HPDE6-E6E7 (cell line): ENCODE measurements around the gene PTBP1.

Source experiments
- DNase-seq: peaks from one replicate; pipeline ENCODE4 v3.0.0; 2011; ENCODE audit warnings: missing footprints; ENCODE audit errors: extremely low spot score

Gene PTBP1

DNA sequence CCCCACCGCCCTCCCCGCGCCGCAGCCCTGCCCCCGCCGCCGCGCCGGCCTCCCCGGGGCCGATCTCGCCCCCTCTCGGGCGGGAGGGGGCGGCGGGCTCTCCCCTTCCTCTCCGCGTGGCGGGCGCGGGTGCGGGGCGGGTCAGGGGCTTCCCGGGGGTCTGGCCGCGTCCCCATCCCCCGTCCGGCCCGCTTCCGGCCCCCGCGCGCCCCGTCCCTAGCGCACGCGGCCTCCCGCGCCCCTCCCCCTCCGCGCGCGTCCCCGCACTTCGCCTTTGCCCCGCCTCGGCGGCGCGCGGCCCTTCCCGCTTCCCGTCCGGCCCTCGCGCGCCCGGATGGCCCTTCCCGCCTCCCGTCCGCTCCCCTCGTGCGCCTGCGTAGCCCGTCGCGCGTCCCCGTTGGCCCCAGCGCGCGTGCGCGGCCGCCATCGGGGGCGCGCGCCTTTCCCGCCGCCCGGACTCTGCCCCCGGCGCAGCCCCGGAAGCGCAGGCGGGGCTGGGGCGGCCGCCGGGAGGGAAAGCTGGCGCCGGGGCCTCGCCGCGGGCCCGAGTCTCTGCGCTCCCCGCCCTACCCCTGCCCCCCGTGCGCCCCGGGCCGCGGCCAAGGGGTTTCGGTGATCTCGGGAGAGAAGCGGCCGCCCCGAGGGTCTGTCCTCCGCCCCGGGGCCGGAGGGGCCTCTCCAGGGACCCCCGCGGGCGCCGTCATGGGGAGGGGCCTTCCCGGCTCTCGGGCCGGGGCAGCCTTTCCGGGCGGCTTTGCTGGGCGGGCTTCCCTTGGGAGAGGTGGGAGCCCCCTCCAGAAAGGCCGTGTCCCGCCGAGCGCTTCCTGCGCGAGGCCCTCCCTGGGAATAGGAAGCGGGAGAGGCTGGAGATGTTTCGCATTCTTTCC lies 519 bp downstream of the PTBP1 start:
- DNase-seq, result peak; percentile 87

DNA sequence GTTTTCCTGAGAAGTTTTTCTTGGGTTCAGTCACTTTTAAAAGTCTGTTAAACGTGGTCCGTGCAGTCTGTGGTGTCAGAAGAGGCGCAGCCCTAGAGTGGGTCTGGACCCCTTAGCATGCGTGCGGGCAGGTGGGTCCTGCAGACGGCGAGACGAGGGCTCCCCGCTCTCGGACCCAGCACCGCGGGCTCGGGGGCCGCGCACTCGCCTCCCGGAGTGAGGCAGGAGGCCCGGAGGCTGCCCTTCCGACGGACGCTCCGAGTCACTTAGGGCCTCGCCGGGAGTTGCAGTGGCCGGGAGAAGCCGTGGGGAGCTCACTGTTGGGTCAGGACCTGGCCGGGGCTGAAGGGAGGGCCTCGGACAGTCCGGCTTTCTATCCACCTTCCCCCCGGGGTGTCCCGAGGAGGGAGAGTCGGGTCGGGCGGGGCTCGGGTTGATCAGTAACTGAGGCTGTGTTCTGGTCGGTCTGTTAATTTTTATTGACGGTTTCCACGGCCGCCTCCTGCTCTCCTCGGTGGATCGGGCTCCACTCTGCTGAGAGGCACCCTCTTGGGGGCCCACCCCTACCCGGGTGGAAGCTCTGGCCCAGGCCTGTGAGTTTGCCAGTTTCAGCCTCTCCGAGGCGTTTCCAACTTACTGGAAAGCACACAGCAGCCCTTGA lies 1.3 kb downstream of the PTBP1 start:
- DNase-seq, result no peak

DNA sequence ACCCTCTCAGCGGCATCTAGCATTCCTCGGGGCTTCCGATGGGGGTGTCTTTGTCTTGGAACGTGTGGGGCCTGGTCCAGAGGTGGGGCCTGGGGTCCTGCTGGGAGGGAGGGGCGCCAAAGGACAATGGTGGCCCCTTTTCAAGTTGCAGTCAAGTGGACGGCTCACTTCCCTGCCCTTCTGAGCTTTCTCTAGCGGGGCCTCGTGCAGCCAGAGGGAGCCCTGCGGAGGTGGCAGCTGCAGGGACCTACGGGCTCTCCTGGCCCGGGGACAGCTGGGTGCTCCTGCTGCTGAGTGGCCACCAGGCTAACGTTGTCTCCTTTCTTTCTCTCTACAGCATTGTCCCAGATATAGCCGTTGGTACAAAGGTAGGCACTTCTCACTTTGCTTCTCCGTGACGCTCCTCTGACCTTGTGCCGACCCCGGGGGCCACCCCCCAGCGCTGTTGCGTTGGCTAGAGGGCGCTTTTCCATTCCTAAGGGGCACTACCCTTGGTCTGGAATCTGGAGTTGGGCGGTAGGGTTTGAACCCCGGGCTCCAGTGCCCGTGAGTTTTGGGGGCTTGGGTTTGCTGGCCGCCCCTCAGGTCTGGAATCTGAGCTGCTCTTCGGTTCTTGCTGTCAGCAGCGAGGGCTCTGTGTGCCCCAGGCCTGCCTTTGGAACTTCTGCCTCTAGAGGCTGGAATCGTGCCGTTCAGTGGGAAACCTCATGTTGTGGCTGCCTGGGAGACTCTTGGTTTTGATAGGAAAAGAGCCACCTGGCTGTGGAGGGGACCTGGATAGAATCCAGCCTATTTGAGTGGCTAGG lies 2.0 kb downstream of the PTBP1 start:
- DNase-seq, result no peak

DNA sequence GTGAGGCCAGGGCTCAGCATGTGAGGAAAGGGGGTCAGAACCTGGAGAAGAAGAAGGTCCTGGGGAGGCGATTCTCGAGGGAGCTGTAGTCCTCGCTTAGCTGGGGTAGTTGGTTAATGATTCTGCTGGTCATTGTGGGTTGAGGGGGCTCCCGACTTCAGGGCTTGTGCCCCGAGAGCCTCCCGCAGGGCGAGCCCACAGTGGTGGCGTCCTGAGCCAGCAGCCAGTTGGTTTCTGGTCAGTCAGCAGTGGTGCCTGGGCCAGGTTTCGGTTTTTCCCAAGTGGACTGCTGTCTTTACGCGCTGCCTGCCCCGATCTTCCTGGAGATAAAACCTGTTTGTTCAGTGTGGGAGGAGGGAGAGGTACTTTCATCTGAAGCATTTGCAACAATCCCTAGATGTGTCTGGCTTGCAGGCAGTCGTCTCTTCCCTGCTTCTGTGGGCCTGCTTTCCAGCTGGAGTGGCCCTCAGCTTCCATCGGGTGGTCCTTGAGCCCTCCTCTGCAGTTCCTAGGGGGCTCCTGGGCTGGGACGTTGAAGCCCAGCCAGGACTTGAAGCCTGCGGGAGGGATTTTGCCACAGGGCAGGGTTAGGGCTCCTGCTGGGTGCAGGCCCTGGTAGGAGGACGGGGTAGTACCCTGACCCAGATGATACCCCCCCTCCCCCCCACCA lies 3.2 kb downstream of the PTBP1 start:
- no peak for DNase-seq

DNA sequence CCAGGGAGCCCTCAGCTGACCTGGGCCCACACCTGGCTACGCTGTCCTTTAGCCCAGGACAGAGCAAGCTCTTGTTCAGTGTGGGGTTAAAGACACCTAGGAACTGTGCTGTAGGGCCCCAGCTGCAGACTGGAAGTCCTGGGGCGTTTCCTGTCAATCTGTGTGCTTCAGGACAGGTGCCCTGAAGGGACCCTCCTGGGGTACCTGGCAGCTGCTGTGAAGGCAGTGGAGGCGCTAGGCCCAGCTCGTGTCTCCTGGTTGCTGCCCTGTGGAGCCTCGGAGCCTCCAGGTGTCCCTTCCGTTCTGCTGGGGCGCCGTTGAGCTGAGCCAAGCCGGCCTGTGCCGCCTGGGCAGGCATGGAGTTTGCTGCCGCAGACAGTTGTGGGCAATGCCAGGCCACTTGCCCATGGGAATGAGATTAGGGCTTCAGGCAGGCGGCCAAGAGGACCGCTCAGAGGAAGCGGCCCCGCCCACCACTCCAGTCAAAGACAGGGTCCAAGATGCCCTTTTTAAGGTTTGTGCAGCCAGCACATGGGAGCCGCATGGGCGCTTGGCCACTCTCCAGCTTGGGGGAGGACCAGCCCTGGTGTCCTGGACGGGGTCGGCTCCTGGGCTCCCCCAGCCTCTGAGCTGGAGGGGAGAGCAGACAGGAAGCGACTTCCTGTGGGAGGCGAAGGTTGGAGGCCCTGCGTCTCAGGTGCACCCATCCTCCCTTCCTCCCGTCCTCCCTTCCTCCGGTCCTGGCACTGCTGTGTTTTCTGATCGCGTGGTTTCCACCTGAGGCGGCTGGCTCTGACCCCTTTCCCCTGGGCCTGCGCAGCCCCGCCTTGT lies 4.0 kb downstream of the PTBP1 start:
- DNase-seq, result no peak

DNA sequence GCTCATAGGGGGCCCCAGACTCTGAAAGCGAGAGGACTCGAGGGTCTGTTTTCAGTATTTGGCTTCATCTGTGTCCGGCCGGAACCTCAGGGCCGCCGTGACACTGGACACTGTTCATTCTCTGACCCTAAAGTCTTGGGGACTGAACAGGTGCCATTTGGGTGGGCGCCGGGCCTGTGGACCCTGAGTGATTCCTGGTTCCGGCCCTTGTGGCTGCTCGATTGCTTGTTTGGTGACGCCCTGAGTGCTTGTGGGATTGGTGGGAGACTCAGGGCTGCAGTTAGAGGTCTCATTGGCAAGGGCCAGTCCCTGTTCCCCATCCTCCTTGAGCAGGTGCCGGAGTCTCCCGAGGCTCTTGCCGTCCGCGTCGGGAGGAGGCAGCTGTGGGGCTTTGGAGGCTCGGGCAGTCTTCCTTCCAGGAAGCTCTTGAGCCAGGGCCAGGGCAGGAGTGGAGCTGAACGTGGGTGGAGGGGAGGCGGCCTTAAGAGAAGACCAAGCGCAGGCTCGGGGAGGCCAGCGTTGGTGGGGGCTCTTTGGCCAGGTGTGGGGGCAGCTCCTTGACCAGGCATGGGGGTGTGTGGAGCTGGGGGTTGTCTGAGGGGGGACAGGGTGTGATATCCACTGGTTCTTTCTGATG lies 4.7 kb downstream of the PTBP1 start:
- DNase-seq, result no peak

DNA sequence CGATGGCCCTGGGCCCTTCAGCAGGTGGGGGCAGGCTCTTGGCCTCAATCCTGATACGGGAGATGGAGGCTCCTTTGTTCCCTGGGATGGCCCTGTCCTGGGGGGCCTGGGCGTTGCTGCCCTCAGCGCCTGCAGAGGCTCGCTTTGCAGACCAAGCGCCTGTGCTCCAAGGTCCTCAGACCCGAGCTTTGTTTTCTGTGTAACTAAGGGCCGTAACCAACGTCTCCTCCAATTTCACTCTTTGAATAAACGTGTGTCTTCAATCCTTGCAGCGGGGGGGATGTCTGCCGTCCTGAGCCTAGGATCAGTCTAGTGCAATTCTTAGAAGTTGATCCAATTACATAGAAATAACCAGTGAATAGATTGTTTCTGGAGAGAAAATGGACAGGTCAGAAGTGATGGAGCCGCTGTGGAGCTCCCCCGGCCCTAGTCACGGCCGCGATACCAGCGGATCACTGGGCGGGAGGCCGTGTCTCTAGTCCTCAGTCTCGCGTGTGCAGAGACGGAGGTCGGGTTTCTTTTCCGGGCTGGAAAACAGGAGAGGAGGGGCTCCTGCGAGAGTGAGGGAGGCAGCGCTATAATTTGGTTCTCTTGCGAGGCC lies 5.3 kb downstream of the PTBP1 start:
- no peak for DNase-seq

DNA sequence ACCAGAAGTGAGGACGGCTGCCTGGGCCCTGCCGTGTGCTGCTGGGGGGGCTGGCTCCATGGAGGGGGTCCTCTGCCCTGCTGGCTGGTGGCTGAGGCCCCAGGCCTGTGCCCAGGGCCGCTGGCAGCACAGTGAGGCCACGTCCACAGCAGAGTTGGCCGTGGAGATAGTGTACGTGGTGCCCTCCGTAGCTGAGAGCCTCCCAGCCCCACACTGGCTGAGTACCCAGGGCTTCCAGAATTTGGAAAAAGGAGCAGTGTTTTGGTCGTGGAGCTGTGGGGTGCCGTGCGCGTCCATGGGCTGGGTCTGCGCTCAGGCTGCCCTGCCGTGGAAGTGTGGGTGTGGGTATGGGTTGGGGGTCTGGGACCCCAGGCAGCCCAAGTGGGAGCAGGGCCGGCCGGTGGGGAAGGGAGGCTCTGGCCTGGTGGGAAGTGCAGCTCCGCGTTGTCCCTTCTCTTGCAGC lies 5.9 kb downstream of the PTBP1 start:
- DNase-seq, result no peak

DNA sequence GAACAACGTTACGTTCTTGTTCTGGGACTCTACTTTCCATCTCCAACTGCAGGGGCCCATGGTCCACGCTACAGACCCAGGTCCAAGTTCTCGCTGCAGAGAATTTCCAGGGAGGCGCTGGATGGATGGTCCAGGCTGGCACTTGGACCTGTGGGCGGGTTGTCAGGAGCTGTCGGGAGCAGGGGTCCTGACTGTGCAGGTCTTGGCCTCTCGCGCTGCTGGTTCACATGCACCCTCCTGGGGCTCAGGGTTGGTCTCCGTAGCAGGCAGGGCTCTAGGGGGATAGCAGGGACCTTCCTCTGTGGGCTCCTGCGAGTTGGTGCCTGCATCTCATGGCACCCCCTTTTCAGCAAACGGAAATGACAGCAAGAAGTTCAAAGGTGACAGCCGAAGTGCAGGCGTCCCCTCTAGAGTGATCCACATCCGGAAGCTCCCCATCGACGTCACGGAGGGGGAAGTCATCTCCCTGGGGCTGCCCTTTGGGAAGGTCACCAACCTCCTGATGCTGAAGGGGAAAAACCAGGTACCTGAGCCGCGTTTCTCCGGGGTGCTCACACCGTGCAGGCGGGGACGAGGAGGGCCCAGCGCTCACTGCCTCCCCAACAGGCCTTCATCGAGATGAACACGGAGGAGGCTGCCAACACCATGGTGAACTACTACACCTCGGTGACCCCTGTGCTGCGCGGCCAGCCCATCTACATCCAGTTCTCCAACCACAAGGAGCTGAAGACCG lies 6.6 kb downstream of the PTBP1 start:
- no peak for DNase-seq

DNA sequence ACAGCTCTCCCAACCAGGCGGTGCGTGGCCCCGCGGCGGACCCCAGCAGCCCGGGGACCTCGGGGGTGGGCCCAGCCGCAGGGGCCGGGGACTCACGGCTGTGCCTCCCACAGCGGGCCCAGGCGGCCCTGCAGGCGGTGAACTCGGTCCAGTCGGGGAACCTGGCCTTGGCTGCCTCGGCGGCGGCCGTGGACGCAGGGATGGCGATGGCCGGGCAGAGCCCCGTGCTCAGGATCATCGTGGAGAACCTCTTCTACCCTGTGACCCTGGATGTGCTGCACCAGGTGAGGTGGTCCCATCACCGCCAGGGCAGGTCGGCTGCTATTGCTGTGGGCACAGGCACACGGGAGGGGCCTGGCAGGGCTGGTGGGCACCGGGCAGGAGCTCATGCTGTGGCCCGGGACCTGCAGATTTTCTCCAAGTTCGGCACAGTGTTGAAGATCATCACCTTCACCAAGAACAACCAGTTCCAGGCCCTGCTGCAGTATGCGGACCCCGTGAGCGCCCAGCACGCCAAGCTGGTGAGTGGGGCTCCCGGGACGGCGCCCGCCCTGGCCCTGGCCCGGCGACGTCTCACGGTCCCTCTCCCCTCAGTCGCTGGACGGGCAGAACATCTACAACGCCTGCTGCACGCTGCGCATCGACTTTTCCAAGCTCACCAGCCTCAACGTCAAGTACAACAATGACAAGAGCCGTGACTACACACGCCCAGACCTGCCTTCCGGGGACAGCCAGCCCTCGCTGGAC lies 7.3 kb downstream of the PTBP1 start:
- DNase-seq, result no peak

DNA sequence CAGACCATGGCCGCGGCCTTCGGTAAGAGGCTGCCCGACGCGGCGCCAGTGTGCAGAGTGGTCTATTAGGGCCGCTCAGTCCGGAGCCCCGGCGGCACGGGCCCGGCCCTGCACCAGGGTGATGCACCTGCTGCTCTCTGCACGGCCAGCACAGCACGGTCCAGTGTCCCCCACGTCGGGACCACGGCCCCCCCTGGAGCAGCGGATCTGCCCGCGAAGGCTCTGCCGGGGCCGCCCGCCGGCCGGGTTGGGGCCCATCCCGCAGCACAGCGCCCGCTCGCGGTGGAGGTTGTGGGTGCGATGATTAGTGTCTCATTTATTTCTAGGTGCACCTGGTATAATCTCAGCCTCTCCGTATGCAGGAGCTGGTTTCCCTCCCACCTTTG lies 7.9 kb downstream of the PTBP1 start:
- DNase-seq, result no peak

DNA sequence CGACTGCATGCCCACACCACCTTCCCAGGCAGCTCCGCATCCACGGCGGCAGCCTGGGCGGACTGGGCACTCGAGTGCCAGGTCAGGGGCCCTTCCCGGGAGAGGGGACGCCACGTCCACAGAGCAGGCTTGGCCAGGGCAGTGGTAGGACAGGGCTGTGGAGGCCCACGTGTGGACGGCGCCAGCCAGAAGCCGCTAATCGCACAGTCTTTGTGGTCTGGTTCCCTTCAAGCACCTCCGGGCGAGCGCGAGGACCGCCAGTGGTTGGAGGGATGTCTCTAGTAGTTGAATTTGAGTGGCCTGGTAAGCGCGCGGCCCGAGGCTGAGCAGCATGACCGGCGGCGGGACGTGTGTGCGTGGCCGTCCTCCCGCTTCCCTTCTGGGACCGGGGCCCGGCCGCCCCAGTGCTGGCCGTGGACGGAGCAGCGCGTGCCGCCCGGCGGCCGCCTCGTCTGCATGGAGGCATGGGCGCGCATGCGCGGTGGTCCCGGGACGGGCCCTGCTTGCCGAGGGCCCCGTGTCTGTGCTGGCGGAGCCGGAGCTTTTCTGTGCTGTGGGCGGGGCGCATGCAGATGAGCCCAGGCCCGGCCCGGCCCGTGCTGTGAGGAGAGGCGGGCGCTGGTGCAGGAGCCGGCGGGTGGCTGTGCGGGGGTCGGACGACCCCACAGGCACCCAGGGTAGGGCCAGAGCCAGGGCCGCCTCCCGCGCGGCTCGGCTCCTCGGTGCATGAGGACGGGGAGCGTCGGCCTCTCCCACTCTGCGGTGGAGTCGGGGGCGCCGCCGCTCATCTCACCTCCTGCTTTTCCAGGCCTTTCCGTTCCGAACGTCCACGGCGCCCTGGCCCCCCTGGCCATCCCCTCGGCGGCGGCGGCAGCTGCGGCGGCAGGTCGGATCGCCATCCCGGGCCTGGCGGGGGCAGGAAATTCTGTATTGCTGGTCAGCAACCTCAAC lies 8.6 kb downstream of the PTBP1 start:
- DNase-seq, result no peak

DNA sequence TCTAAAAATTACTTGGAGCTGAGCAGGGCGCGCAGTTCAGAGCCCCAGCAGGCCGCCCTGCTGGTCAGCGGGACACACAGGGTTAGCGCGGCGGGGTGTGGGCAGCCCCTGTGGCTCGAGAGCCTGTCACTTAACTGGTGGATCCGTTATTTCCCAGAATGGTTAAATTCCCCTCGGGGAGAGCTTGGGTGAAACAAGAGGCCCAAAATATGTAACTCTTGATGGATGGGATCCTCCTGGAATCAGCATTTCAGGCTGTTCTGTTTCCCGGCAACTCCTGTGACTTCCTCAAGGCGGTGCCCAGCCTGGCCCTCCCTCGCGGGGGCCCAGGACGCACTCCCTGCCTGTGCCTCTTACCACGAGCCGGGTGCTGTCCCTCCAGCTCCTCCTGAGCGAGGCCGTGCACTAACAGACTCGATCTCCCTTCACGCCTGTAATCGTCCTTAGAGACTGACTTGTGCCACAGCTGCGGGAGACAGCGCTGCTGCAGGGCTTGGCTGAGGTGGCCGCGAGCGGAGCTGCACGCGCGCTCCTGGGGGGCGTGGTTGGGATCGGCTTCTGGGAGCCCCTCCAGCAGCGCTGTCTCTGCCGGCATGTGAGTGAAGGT lies 9.7 kb downstream of the PTBP1 start:
- DNase-seq, result no peak

DNA sequence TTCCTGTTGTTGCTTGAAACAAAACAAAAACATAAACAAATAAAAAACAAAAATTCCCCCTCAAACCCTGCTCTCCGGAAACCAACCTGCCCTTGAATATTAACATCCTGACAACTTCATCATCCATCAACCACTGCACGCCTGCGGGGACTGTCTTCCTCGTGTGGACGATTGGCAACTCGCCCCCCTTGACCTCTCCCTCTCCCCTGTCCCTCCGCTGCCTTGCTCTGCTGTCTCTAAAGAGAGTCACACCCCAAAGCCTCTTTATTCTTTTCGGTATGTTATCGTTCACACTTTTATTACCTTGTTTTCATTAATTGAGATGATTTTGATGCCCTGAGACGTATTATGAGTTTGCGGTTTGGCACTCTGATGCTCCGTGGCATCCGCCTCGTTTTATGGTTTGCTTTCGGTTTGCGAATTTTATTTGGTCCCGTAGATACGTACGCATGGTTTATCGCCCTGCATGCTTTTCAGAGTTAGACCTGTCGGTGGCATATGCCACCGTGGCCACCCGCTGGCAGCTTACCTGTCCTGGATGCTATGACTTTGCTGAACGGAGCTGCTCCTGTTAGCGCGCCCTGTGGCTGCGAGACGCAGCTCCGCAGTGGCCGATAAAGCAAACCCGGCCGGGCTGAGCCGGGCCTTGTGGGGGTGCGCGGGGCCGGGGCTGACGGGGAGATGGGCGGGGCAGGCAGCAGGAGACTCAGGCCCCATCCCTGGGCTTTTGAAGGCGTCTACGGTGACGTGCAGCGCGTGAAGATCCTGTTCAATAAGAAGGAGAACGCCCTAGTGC lies 10.6 kb downstream of the PTBP1 start:
- DNase-seq, result no peak

DNA sequence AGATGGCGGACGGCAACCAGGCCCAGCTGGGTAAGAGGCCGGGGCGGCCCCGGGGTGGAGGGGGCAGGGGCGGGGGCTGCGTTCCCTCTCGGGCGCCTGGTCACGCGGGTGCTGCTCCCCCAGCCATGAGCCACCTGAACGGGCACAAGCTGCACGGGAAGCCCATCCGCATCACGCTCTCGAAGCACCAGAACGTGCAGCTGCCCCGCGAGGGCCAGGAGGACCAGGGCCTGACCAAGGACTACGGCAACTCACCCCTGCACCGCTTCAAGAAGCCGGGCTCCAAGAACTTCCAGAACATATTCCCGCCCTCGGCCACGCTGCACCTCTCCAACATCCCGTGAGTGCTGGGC lies 11.1 kb downstream of the PTBP1 start:
- DNase-seq, result no peak
